SK-N-SH treated with all-trans-retinoic acid at 6 μM for 48 hours (cell line): ENCODE data around the gene ADGRD2.

Experiments
- ARNTL ChIP-seq: fragments of 450-650 bp; formaldehyde crosslinking; IDR thresholded peaks from 2 replicates; pipeline ENCODE4 v1.5.0; 2020; ENCODE audit warnings: low read depth, mild to moderate bottlenecking, moderate library complexity, borderline replicate concordance
- CSDC2 ChIP-seq: fragments of 250-450 bp; sonication (Bioruptor Pico); IDR thresholded peaks from 2 replicates; pipeline ENCODE4 v1.5.0; 2020; ENCODE audit warnings: mild to moderate bottlenecking, moderate library complexity
- RARB ChIP-seq: fragments of 250-450 bp; sonication (Bioruptor Pico); IDR thresholded peaks from 2 replicates; pipeline ENCODE4 v1.8.0; 2021; ENCODE audit warnings: mild to moderate bottlenecking, moderate library complexity
- TF ChIP-seq, protein P1 (sequence below): fragments of 250-450 bp; sonication (Bioruptor Pico); IDR thresholded peaks from 2 replicates; pipeline ENCODE4 v1.5.1; 2021; ENCODE audit warnings: mild to moderate bottlenecking, moderate library complexity

DNA sequence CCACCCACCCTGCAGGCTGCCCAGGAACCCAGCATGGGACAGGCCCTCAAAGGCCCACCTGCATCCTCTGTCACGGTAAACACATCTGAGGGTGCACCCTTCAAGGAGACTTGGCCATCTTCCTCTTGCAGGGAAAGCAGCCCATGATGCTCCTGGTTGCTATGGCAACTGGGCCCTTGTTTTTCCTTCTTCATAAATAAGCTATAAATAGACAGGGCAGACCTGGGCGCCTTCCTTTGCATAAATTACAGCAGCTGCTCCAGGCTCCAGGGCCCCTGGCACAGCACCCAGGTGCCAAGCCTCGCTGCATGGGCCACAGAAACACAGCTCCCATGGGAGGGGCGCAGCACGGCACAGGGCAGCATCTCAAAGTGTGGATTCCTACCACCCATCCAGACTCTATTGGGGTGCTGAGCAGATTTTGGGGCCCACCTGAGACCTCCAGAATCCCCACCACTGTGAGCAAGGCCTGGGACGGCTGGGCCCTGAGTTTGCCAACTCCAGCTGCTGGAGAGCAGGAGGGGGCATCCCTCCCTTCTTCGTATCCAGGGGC, 29.2 kb upstream of the ADGRD2 start:
- TF ChIP-seq, protein P1, sequence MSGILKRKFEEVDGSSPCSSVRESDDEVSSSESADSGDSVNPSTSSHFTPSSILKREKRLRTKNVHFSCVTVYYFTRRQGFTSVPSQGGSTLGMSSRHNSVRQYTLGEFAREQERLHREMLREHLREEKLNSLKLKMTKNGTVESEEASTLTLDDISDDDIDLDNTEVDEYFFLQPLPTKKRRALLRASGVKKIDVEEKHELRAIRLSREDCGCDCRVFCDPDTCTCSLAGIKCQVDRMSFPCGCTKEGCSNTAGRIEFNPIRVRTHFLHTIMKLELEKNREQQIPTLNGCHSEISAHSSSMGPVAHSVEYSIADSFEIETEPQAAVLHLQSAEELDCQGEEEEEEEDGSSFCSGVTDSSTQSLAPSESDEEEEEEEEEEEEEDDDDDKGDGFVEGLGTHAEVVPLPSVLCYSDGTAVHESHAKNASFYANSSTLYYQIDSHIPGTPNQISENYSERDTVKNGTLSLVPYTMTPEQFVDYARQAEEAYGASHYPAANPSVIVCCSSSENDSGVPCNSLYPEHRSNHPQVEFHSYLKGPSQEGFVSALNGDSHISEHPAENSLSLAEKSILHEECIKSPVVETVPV: no peak
- TF ChIP-seq CSDC2 (no peak), RARB (CRISPR knock-in tag) (no peak), ARNTL (CRISPR knock-in tag) (no peak)
